Mammary epithelial cell (primary cell): ENCODE measurements around the gene SIGMAR1.
A peak's percentile ranks its signal among the peaks of the same experiment; 100 is the strongest.

ENCODE experiments used
- CTCF ChIP-seq, 2 donors: IDR thresholded peaks in 1 of 2; conservative IDR thresholded peaks in 1 of 2; 2 replicates each; pipeline ENCODE4 v1.5.1; 2011 to 2012; ENCODE audit warnings: inconsistent platforms in 2 of 2, low read length in 2 of 2, mild to moderate bottlenecking in 2 of 2, control low read depth in 1 of 2, low read depth in 1 of 2; ENCODE audit not compliant: insufficient read depth in 1 of 2; ENCODE audit errors: extremely low read depth in 1 of 2
- EZH2 ChIP-seq: IDR thresholded peaks from 2 replicates; pipeline ENCODE4 v1.6.1; 2012; ENCODE audit warnings: low read length, inconsistent platforms, borderline replicate concordance

- TF ChIP-seq CTCF (conservative IDR thresholded peaks at IDR 0.05 in 1 of 2, IDR thresholded peaks at IDR 0.05 in 1 of 2; ENCODE audit: extremely low read depth in 1 of 2, insufficient read depth in 1 of 2, low read depth in 1 of 2, low read length in 2 of 2) (no peak), EZH2 (peak; percentile 68)
These were observed 45.4 kb downstream of the SIGMAR1 start for GRCh38 chr9:34591917-34592866.
